GM18870 (cell line): ENCODE data around the gene BORCS5.
"Not testable (repeated sequence)": the region's sequence is repeated elsewhere in the genome, so short reads cannot be mapped to it uniquely, and the experiment has no call there.

Experiments used
- ATAC-seq: cut with Tn5 transposase; IDR thresholded peaks from one replicate; pipeline ENCODE4 v1.9.1; 2021; ENCODE audit warnings: moderate library complexity; ENCODE audit not compliant: unreplicated experiment

Gene BORCS5

GRCh38 chr12:12481631-12482030 is 124.8 kb downstream of the BORCS5 start:
- ATAC-seq = no peak

GRCh38 chr12:12482150-12482761 is 125.4 kb downstream of the BORCS5 start:
- ATAC-seq = no peak

GRCh38 chr12:12482959-12483358 is 126.1 kb downstream of the BORCS5 start:
- no peak for ATAC-seq

- ATAC-seq = no peak
Observed at GRCh38 chr12:12483438-12483837, 126.6 kb downstream of the BORCS5 start.

- ATAC-seq = peak; percentile 77
Observed at GRCh38 chr12:12486661-12487240, 129.9 kb downstream of the BORCS5 start.

- no peak for ATAC-seq
Observed at GRCh38 chr12:12487490-12487889, 130.6 kb downstream of the BORCS5 start.

- no peak for ATAC-seq
Observed at GRCh38 chr12:12488296-12488695, 131.4 kb downstream of the BORCS5 start.

- ATAC-seq = no peak
Observed at GRCh38 chr12:12488823-12489550, 132.1 kb downstream of the BORCS5 start.

GRCh38 chr12:12491606-12492005 is 134.7 kb downstream of the BORCS5 start:
- ATAC-seq = no peak

- no peak for ATAC-seq
Observed at GRCh38 chr12:12492547-12492946, 135.7 kb downstream of the BORCS5 start.

GRCh38 chr12:12495536-12495935 is 138.7 kb downstream of the BORCS5 start:
- no peak for ATAC-seq

GRCh38 chr12:12498210-12498609 is 141.3 kb downstream of the BORCS5 start:
- no peak for ATAC-seq

- ATAC-seq = no peak
Observed at GRCh38 chr12:12499909-12500604, 143.2 kb downstream of the BORCS5 start.

GRCh38 chr12:12501121-12501520 is 144.2 kb downstream of the BORCS5 start:
- ATAC-seq = no peak

- ATAC-seq = not testable (repeated sequence)
Observed at GRCh38 chr12:12502130-12502814, 145.4 kb downstream of the BORCS5 start.

GRCh38 chr12:12502815-12503151 is 145.9 kb downstream of the BORCS5 start:
- no peak for ATAC-seq

- no peak for ATAC-seq
Observed at GRCh38 chr12:12503384-12504078, 146.7 kb downstream of the BORCS5 start.

- ATAC-seq = peak; percentile 88
Observed at GRCh38 chr12:12505544-12506495, 148.9 kb downstream of the BORCS5 start.

GRCh38 chr12:12506496-12506890 is 149.6 kb downstream of the BORCS5 start:
- ATAC-seq = no peak
